ENCODE results near the gene GPATCH8.

GPATCH8 gene

DNA sequence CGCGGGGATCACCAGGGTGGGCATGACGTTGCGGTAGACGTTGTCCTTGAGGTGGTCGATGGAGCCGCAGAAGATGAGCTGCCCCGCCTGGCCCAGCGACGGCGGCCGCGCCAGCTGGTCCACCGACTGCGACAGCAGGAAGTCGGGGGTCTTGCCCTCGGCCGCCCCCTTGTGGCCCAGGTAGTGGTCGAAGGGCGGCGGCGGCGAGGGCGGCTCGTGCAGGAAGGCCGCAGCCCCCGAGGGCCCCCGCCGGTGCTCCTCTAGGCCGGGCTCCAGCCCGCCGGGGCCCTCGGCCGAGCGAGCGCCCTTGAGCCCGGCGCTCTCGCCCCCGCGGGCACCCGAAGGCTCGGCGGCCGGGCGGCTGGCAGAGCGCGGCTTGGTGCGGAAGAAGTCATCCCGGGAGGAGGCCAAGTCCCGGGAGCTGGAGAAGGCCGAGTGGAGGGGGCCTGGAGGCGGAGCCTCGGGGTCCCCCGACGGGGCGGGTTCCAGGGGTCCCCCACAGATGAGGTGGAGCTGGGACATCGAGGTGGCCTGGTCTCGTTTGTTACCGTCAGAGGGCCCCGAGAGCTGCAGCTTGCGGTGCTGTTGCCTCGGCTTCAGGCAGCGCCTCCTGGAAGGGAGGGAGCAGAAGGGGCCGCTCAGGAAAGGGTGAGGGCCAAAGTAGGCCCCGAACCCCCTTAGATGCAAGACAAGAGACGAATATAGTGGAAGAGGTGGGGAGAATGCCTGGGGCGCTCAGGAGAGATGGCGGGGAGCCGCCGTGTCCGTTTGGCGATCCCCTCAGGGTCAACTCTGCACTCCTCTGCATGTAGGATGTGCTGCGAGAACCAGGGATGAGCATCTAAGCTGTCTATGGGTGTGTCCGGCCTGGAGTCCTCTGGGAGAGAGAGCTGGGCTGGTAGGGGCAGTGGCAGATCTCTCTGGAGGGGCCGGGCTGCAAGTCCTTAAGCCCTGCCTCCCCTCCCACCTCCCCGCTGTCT lies 148.3 kb downstream of the GPATCH8 start:
- DNase-seq (ENCODE audit: low read depth) = no peak

DNA sequence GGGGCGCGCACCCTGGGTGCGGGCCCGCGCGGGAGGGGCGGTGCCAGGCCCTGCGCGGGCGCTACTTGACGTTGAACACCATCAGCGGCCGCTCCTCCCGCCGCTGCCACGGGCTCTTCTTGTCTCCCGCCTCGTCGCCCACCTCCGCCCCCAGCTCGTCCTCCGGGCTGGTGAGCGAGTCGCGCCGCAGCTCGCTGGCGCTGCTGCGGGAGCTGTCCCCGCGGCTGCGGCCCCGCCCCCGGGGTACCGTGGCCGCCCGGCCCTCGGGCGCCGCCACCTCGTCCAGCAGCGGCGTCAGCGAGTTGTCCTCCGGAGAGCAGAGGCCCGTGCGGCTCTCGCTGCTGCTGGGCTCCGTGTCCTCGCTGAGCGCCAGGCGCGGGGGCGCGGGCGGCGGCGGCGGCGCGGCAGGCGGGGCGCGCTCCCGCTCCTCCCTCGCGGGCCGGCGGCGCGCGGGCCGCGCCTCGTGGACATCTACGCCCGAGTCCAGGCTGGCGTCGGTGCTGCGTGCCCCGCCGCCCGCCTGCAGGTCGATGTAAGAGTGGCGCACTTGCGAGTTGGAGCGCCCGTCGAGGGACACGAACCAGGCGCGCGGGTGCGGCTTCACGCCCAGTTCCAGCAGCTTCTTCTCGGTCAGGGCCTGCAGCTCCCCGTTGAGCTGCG lies 149.4 kb downstream of the GPATCH8 start:
- no peak for DNase-seq (ENCODE audit: low read depth)

DNA sequence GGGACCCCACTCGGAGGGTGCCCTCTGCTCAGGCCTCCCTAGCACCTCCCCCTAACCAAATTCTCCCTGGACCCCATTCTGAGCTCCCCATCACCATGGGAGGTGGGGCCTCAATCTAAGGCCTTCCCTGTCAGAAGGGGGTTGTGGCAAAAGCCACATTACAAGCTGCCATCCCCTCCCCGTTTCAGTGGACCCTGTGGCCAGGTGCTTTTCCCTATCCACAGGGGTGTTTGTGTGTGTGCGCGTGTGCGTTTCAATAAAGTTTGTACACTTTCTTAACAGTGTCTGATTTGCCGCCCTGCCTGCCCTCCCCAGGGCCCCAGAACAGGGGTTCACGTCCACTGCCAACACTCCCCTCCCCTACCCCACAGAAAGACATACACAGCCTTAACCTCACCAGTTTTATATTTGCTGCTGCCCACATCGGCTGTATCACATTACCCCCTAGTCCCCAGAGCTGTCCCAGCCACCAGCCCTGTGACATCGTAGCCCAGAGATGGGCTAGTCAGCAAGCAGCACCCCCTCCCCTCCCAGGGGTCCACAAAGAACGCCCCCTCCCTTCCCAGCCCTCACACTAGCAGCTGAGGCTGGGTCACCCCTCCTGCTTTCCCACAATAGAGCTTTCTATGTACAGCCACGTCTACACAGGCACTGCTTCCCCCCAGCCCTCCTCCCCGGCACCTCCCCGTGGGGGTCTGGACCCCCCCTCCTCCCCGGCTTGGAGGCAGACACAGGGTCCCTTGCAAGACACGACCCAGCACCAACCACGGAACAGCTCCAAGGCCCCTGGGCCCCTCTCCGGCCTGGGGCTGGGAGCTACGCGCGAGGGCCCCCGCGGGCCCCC lies 150.2 kb downstream of the GPATCH8 start:
- DNase-seq (ENCODE audit: low read depth) = no peak

DNA sequence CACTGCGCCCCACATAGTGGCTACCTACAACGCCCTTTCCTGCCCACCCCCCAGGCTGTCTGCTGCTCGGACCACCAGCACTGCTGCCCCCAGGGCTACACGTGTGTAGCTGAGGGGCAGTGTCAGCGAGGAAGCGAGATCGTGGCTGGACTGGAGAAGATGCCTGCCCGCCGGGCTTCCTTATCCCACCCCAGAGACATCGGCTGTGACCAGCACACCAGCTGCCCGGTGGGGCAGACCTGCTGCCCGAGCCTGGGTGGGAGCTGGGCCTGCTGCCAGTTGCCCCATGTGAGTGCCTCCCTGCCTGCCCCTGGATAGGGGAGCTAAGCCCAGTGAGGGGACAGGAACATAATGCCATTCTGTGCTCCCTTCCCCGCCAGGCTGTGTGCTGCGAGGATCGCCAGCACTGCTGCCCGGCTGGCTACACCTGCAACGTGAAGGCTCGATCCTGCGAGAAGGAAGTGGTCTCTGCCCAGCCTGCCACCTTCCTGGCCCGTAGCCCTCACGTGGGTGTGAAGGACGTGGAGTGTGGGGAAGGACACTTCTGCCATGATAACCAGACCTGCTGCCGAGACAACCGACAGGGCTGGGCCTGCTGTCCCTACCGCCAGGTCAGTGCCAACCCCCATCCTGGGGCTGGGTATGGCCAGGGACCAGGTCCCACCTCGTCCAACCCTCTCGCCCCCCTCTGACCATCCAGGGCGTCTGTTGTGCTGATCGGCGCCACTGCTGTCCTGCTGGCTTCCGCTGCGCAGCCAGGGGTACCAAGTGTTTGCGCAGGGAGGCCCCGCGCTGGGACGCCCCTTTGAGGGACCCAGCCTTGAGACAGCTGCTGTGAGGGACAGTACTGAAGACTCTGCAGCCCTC lies 151.0 kb downstream of the GPATCH8 start:
- DNase-seq (ENCODE audit: low read depth) = no peak

DNA sequence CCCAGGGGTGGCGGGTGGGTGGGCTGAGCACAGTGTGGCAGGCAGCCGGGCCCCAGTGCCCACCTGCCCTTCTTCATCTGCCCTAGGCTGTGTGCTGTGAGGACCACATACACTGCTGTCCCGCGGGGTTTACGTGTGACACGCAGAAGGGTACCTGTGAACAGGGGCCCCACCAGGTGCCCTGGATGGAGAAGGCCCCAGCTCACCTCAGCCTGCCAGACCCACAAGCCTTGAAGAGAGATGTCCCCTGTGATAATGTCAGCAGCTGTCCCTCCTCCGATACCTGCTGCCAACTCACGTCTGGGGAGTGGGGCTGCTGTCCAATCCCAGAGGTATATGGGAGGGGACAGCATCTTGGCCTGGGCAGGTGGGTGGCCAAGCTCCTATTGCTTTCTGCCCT lies 151.7 kb downstream of the GPATCH8 start:
- DNase-seq (ENCODE audit: low read depth) = no peak

DNA sequence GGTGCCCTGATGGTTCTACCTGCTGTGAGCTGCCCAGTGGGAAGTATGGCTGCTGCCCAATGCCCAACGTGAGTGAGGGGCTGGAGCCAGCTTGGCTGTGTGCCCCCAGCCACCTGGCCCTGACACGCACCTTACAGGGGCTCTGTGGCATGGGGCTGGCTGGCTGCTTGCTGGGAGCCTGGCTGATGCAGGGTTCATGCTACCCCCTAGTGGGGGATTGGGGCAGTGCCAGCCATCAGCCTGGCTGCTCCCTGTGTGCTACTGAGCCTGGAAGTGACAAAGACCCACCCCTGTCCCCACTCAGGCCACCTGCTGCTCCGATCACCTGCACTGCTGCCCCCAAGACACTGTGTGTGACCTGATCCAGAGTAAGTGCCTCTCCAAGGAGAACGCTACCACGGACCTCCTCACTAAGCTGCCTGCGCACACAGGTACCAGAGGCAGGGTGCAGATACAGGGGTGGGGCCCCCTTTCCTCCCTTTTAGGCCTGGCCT lies 152.4 kb downstream of the GPATCH8 start:
- peak; percentile 64 for DNase-seq (ENCODE audit: low read depth)

DNA sequence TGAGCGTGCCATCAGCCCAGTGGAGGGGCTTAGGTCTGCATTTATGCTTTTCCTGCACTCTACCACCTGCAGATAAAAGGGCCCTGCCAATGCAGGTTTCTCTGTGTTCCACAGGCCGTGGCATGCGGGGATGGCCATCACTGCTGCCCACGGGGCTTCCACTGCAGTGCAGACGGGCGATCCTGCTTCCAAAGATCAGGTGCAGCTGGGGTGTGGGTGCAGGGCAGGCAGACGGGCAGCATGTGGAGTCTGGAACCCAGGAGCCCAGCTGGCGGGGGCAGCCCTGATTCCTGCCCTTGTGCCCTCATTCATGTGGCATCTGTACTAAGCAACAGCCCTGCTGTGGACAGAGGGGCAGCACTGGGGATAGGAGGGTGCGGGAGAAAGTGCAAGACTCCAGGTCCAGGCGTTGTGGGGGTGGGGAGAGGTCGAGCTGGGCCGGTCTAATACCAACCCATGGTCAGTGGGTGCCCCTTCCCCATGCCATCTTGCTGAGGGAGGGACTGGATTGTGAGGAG lies 153.6 kb downstream of the GPATCH8 start:
- no peak for DNase-seq (ENCODE audit: low read depth)

DNA sequence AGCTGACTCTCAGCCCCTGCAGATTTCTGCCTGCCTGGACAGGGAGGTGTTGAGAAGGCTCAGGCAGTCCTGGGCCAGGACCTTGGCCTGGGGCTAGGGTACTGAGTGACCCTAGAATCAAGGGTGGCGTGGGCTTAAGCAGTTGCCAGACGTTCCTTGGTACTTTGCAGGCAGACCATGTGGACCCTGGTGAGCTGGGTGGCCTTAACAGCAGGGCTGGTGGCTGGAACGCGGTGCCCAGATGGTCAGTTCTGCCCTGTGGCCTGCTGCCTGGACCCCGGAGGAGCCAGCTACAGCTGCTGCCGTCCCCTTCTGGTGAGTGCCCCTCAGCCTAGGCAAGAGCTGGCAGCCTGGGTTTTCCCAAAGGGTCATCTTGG lies 154.2 kb downstream of the GPATCH8 start:
- DNase-seq (ENCODE audit: low read depth) = no peak

DNA sequence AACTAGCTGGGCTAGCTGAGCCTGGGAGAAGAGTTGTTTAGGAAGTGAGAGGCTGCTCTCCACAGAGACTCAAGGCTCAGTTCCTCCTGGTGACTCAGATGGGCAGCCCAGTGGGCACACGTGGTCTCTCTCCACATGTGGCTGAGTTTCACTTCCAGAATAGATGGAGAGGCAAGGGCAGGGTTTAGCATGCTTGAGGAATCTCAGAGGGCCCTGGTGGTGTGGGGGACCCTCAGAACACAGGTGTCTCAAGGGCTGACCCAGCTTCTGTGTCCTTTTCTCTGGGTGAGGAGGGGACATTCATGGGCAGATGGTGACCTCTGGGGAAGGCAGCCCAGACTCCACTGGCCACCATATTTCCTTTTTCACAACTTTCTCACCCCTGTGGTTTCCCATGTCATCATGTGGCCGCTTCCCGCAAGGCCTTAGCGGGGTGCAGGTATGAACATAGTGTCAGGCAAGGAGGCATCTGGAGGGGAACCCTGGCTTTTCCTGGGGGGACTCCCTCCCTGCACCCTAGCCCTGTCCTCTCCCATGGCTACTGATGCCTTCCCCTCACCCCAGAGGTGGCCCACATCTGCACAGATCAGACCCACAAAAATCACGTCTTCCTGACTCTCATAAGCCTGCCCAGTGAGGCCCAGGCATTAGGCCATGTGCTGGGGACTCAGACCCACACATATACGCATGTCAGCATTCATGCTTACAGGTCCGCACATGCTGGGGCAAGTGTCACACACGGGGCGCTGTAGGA lies 154.8 kb downstream of the GPATCH8 start:
- DNase-seq (ENCODE audit: low read depth) = no peak
